ENCODE measurements around the gene PODNL1.
A peak's percentile ranks its signal among the peaks of the same experiment; 100 is the strongest.

Gene PODNL1

GRCh38 chr19:13952931-13953531 is 14.8 kb upstream of the PODNL1 start:
- Histone ChIP-seq H3K9me3 (ENCODE audit: control insufficient read depth, low read length) (no peaks in the 10 kb centered on the region), H3K4me1 (ENCODE audit: control insufficient read depth, insufficient read depth, low read length) (peaks cover 8% of the 10 kb centered on the region), H3K27me3 (replicated peaks; ENCODE audit: control insufficient read depth, insufficient read depth, low read length) (no peaks in the 10 kb centered on the region), H3K4me3 (ENCODE audit: low read length) (peak overlapping the region; percentile 85), H3K36me3 (ENCODE audit: control insufficient read depth, insufficient read depth, low read length, severe bottlenecking) (peaks cover 24% of the 10 kb centered on the region), H3K9ac (ENCODE audit: low read length) (peak overlapping the region; percentile 80)
- peak; percentile 70 for DNase-seq (ENCODE audit: low read depth)

- Histone ChIP-seq H3K4me3 (ENCODE audit: low read length) (peak within 1 kb of the TSS; percentile 85), H3K9me3 (ENCODE audit: control insufficient read depth, low read length) (no peaks in the 10 kb centered on the region), H3K27me3 (replicated peaks; ENCODE audit: control insufficient read depth, insufficient read depth, low read length) (no peaks in the 10 kb centered on the region), H3K9ac (ENCODE audit: low read length) (peak within 1 kb of the TSS; percentile 80), H3K36me3 (ENCODE audit: control insufficient read depth, insufficient read depth, low read length, severe bottlenecking) (peaks cover 24% of the 10 kb centered on the region), H3K4me1 (ENCODE audit: control insufficient read depth, insufficient read depth, low read length) (peaks cover 8% of the 10 kb centered on the region)
- DNase-seq (ENCODE audit: low read depth) = peak; percentile 100
Measured at GRCh38 chr19:13952154-13952930, 14.1 kb upstream of the PODNL1 start, which contains the start of gene DCAF15. Gene DCAF15 (plus strand): TSS chr19:13952509. CDS start chr19:13952513, 4 bp downstream.

GRCh38 chr19:13951799-13952153 is 13.6 kb upstream of the PODNL1 start:
- peak overlapping the region; percentile 80 for H3K4me3 ChIP-seq (ENCODE audit: low read length)

GRCh38 chr19:13951043-13951442 is 12.8 kb upstream of the PODNL1 start:
- Histone ChIP-seq H3K27me3 (replicated peaks; ENCODE audit: control insufficient read depth, insufficient read depth, low read length) (no peaks in the 10 kb centered on the region), H3K9ac (ENCODE audit: low read length) (no peak overlapping the region)
- DNase-seq (ENCODE audit: low read depth) = no peak

More at GRCh38 chr19:13951799-13952153, 13.6 kb upstream of the PODNL1 start:
- H3K9ac ChIP-seq (ENCODE audit: low read length) = peak overlapping the region; percentile 41
- no peaks in the 10 kb centered on the region for H3K9me3 ChIP-seq (ENCODE audit: control insufficient read depth, low read length)
- H3K36me3 ChIP-seq (ENCODE audit: control insufficient read depth, insufficient read depth, low read length, severe bottlenecking) = peaks cover 20% of the 10 kb centered on the region
- no peak for DNase-seq (ENCODE audit: low read depth)
- H3K4me1 ChIP-seq (ENCODE audit: control insufficient read depth, insufficient read depth, low read length) = peaks cover 8% of the 10 kb centered on the region
- H3K27me3 ChIP-seq (replicated peaks; ENCODE audit: control insufficient read depth, insufficient read depth, low read length) = no peaks in the 10 kb centered on the region

GRCh38 chr19:13946414-13946813 is 8.2 kb upstream of the PODNL1 start:
- Histone ChIP-seq H3K4me1 (ENCODE audit: control insufficient read depth, insufficient read depth, low read length) (no peaks in the 10 kb centered on the region), H3K9ac (ENCODE audit: low read length) (no peak overlapping the region), H3K9me3 (ENCODE audit: control insufficient read depth, low read length) (no peaks in the 10 kb centered on the region), H3K36me3 (ENCODE audit: control insufficient read depth, insufficient read depth, low read length, severe bottlenecking) (no peaks in the 10 kb centered on the region), H3K4me3 (ENCODE audit: low read length) (no peak overlapping the region), H3K27me3 (replicated peaks; ENCODE audit: control insufficient read depth, insufficient read depth, low read length) (no peaks in the 10 kb centered on the region)
- no peak for DNase-seq (ENCODE audit: low read depth)

More at GRCh38 chr19:13951043-13951442, 12.8 kb upstream of the PODNL1 start:
- H3K4me3 ChIP-seq (ENCODE audit: low read length) = no peak overlapping the region
- peaks cover 13% of the 10 kb centered on the region for H3K36me3 ChIP-seq (ENCODE audit: control insufficient read depth, insufficient read depth, low read length, severe bottlenecking)
- no peaks in the 10 kb centered on the region for H3K9me3 ChIP-seq (ENCODE audit: control insufficient read depth, low read length)
- peaks cover 8% of the 10 kb centered on the region for H3K4me1 ChIP-seq (ENCODE audit: control insufficient read depth, insufficient read depth, low read length)

- H3K9me3 ChIP-seq (ENCODE audit: control insufficient read depth, low read length) = no peaks in the 10 kb centered on the region
- H3K4me3 ChIP-seq (ENCODE audit: low read length) = no peak overlapping the region
- DNase-seq (ENCODE audit: low read depth) = no peak
- peaks cover 2% of the 10 kb centered on the region for H3K27me3 ChIP-seq (replicated peaks; ENCODE audit: control insufficient read depth, insufficient read depth, low read length)
- peaks cover 6% of the 10 kb centered on the region for H3K4me1 ChIP-seq (ENCODE audit: control insufficient read depth, insufficient read depth, low read length)
- H3K36me3 ChIP-seq (ENCODE audit: control insufficient read depth, insufficient read depth, low read length, severe bottlenecking) = no peaks in the 10 kb centered on the region
- no peak overlapping the region for H3K9ac ChIP-seq (ENCODE audit: low read length)
Measured at GRCh38 chr19:13942023-13942684, 3.9 kb upstream of the PODNL1 start.

- peak; percentile 63 for DNase-seq (ENCODE audit: low read depth)
- Histone ChIP-seq H3K9me3 (ENCODE audit: control insufficient read depth, low read length) (no peaks in the 10 kb centered on the region), H3K27me3 (replicated peaks; ENCODE audit: control insufficient read depth, insufficient read depth, low read length) (peaks cover 21% of the 10 kb centered on the region), H3K4me3 (ENCODE audit: low read length) (peak overlapping the region; percentile 50), H3K9ac (ENCODE audit: low read length) (no peak overlapping the region), H3K36me3 (ENCODE audit: control insufficient read depth, insufficient read depth, low read length, severe bottlenecking) (no peaks in the 10 kb centered on the region), H3K4me1 (ENCODE audit: control insufficient read depth, insufficient read depth, low read length) (peaks cover 6% of the 10 kb centered on the region)
Measured at GRCh38 chr19:13937479-13938300, 527 bp downstream of the PODNL1 start.

GRCh38 chr19:13935765-13936510 is 2.3 kb downstream of the PODNL1 start:
- Histone ChIP-seq H3K4me3 (ENCODE audit: low read length) (no peak overlapping the region), H3K9ac (ENCODE audit: low read length) (no peak overlapping the region), H3K36me3 (ENCODE audit: control insufficient read depth, insufficient read depth, low read length, severe bottlenecking) (no peaks in the 10 kb centered on the region), H3K27me3 (replicated peaks; ENCODE audit: control insufficient read depth, insufficient read depth, low read length) (peaks cover 21% of the 10 kb centered on the region), H3K9me3 (ENCODE audit: control insufficient read depth, low read length) (no peaks in the 10 kb centered on the region), H3K4me1 (ENCODE audit: control insufficient read depth, insufficient read depth, low read length) (peaks cover 6% of the 10 kb centered on the region)
- DNase-seq (ENCODE audit: low read depth) = peak; percentile 17

- Histone ChIP-seq H3K4me3 (ENCODE audit: low read length) (no peak overlapping the region), H3K9ac (ENCODE audit: low read length) (no peak overlapping the region), H3K36me3 (ENCODE audit: control insufficient read depth, insufficient read depth, low read length, severe bottlenecking) (no peaks in the 10 kb centered on the region), H3K27me3 (replicated peaks; ENCODE audit: control insufficient read depth, insufficient read depth, low read length) (peaks cover 21% of the 10 kb centered on the region), H3K9me3 (ENCODE audit: control insufficient read depth, low read length) (no peaks in the 10 kb centered on the region), H3K4me1 (ENCODE audit: control insufficient read depth, insufficient read depth, low read length) (peaks cover 6% of the 10 kb centered on the region)
- DNase-seq (ENCODE audit: low read depth) = no peak
Measured at GRCh38 chr19:13934785-13935109, 3.5 kb downstream of the PODNL1 start.

- H3K9me3 ChIP-seq (ENCODE audit: control insufficient read depth, low read length) = no peaks in the 10 kb centered on the region
- H3K36me3 ChIP-seq (ENCODE audit: control insufficient read depth, insufficient read depth, low read length, severe bottlenecking) = no peaks in the 10 kb centered on the region
- no peak overlapping the region for H3K9ac ChIP-seq (ENCODE audit: low read length)
- H3K4me3 ChIP-seq (ENCODE audit: low read length) = no peak overlapping the region
- DNase-seq (ENCODE audit: low read depth) = no peak
- no peaks in the 10 kb centered on the region for H3K4me1 ChIP-seq (ENCODE audit: control insufficient read depth, insufficient read depth, low read length)
- H3K27me3 ChIP-seq (replicated peaks; ENCODE audit: control insufficient read depth, insufficient read depth, low read length) = peaks cover 21% of the 10 kb centered on the region
Measured at GRCh38 chr19:13932911-13933393, 5.3 kb downstream of the PODNL1 start.

Data from adipocyte (in vitro differentiated cells).